Adrenal gland (tissue), 5 donors: Measurements from ENCODE around the gene MACF1.

Experiments
- POLR2A ChIP-seq, 2 donors: fragments of 450-650 bp; IDR thresholded peaks; one replicate each; pipeline ENCODE4 v1.6.1; 2017; ENCODE audit warnings: antibody characterized with exemption in 2 of 2, mild to moderate bottlenecking in 2 of 2, moderate library complexity in 1 of 2
- TF ChIP-seq, protein P1 (sequence below), 6 experiments: fragments of 450-650 bp in 4 of 6; fragments of 200-600 bp in 2 of 6; sonication (generic) in 1 of 6; IDR thresholded peaks; 1 replicate in 5 of 6; 2 replicates in 1 of 6; pipeline versions ENCODE4 v1.5.1 to v1.8.0; 2016 to 2021; ENCODE audit warnings: antibody characterized with exemption in 6 of 6, mild to moderate bottlenecking in 2 of 6, moderate library complexity in 1 of 6
- donor health status: DM: no; HTN: no; CAD: no.

DNA sequence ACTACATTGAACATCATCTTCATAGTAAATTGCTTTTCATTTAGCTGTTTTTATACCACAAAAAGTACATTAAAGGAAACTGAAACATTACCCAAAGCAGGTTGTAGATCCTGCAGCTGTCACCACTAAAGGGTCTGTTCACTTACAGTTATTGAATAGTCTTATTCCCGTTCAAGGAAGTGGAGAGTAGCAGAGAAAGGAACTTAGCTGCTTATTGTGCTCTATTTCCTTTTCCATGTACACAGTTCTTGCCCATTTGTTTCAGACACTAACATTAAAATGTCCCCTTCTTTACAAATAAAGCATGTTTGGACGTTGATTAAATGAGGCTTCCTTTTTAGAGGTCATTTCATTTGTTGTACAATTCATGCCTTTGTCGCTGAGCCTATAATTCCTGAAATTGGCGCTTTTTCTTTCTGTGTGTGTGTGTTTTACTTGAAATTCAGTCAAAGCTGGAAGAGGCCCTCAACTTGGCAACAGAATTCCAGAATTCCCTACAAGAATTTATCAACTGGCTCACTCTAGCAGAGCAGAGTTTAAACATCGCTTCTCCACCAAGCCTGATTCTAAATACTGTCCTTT lies 242.6 kb downstream of the MACF1 start:
- TF ChIP-seq, protein P1, sequence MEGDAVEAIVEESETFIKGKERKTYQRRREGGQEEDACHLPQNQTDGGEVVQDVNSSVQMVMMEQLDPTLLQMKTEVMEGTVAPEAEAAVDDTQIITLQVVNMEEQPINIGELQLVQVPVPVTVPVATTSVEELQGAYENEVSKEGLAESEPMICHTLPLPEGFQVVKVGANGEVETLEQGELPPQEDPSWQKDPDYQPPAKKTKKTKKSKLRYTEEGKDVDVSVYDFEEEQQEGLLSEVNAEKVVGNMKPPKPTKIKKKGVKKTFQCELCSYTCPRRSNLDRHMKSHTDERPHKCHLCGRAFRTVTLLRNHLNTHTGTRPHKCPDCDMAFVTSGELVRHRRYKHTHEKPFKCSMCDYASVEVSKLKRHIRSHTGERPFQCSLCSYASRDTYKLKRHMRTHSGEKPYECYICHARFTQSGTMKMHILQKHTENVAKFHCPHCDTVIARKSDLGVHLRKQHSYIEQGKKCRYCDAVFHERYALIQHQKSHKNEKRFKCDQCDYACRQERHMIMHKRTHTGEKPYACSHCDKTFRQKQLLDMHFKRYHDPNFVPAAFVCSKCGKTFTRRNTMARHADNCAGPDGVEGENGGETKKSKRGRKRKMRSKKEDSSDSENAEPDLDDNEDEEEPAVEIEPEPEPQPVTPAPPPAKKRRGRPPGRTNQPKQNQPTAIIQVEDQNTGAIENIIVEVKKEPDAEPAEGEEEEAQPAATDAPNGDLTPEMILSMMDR (IDR thresholded peaks at IDR 0.05) = no peak
- no peak for TF ChIP-seq POLR2A (IDR thresholded peaks at IDR 0.05)
